Adrenal gland (tissue), 12 donors: Measurements from ENCODE around the gene CBX7. TPM values are rescaled to one million over a fixed set of nuclear protein-coding genes. Genes with fewer than 3 reads are reported as not detected.
A peak's percentile ranks its signal among the peaks of the same experiment; 100 is the strongest.
"Not testable (repeated sequence)": the region's sequence is repeated elsewhere in the genome, so short reads cannot be mapped to it uniquely, and the experiment has no call there.

Source experiments
- DNase-seq, 7 donors: peaks; one replicate each; pipeline ENCODE4 v3.0.0-alpha.2; 2019 to 2020
- H3K27ac ChIP-seq, 5 donors: fragments of 200-600 bp; sonication (generic) in 4 of 5; 1 replicate in 3 of 5; 2 replicates in 2 of 5; pipeline versions ENCODE4 v1.5.1 to v1.8.0; 2016 to 2020; ENCODE audit warnings: mild to moderate bottlenecking in 1 of 5
- H3K27me3 ChIP-seq: fragments of 200-600 bp; 2 replicates; pipeline ENCODE4 v1.8.0; 2021
- H3K36me3 ChIP-seq, 2 donors: fragments of 200-600 bp; replicated peaks in 1 of 2; 1 replicate in 1 of 2; 2 replicates in 1 of 2; pipeline versions ENCODE4 v1.5.1 to v1.8.0; 2018 to 2022
- H3K4me1 ChIP-seq, 2 donors: fragments of 200-600 bp; replicated peaks in 1 of 2; 1 replicate in 1 of 2; 2 replicates in 1 of 2; pipeline versions ENCODE4 v1.5.1 to v1.8.0; 2018 to 2021
- H3K4me3 ChIP-seq, 4 donors: fragments of 200-600 bp; sonication (generic) in 3 of 4; one replicate each; pipeline ENCODE4 v1.5.1; 2016 to 2018
- H3K9me3 ChIP-seq, 3 donors: fragments of 200-600 bp; sonication (generic) in 1 of 3; replicated peaks in 1 of 3; 1 replicate in 2 of 3; 2 replicates in 1 of 3; pipeline versions ENCODE4 v1.5.1 to v1.8.0; 2016 to 2021
- CTCF ChIP-seq, 6 experiments: fragments of 450-650 bp in 4 of 6; fragments of 200-600 bp in 2 of 6; sonication (generic) in 1 of 6; IDR thresholded peaks; 1 replicate in 5 of 6; 2 replicates in 1 of 6; pipeline versions ENCODE4 v1.5.1 to v1.8.0; 2016 to 2021; ENCODE audit warnings: antibody characterized with exemption in 6 of 6, mild to moderate bottlenecking in 2 of 6, moderate library complexity in 1 of 6
- POLR2A ChIP-seq, 2 donors: fragments of 450-650 bp; IDR thresholded peaks; one replicate each; pipeline ENCODE4 v1.6.1; 2017; ENCODE audit warnings: antibody characterized with exemption in 2 of 2, mild to moderate bottlenecking in 2 of 2, moderate library complexity in 1 of 2
- WGBS, 4 donors: extraction: QIAGEN DNeasy Blood & Tissue Kit in 2 of 4; methylation state at CpG; one replicate each; pipeline versions ENCODE4 v1.1.5 to v1.1.7; 2013 to 2017; 5-methylcytosine and 5-hydroxymethylcytosine counted together
- intact Hi-C, 2 donors: fragments of 100-400 bp; cut with DNase I; formaldehyde crosslinking; loops; one replicate each; pipeline versions ENCODE4 v1.14.1 to v1.15.0; 2022 to 2023
- polyA plus RNA-seq, 3 donors: library from polyadenylated mRNA; stranded (reverse); fragments of 200-250 nt in 2 of 3; fragments of 350-450 nt in 1 of 3; fragmentation: Illumina TruSeq in 1 of 3; extraction: RNeasy Lipid Tissue Mini Kit (QIAGEN cat#74804) in 1 of 3; gene quantifications; one replicate each; pipeline ENCODE4 v1.2.3, GENCODE V29; 2013 to 2014
- total RNA-seq, 9 donors: library from RNA; depleted of rRNA in 4 of 9; stranded (reverse); fragments of >200 nt in 4 of 9; fragments of 120-200 nt in 1 of 9; fragmentation: NEBNext Ultra II Directional in 1 of 9; extraction: Animal tissue kit (Norgen Biotek cat#: 25700) in 1 of 9; gene quantifications; one replicate each; pipeline versions ENCODE4 v1.1.0 to v1.2.4, GENCODE V29; 2013 to 2023
- donor health status: healthy with polysubstance abuse.
- donor health status: Bipolar disorder and iron deficiency.
- donor health status: DM: yes; HTN: yes; CAD: no.
- donor health status: DM: no; HTN: no; CAD: no.
- donor health status: DM: no; HTN: no; CAD: no.
- donor health status: DM: yes; HTN: yes; CAD: no.

CBX7 gene
- total and polyA plus RNA-seq, 12 donors = 2.7 to 89.2 (median 51.5) TPM

DNA sequence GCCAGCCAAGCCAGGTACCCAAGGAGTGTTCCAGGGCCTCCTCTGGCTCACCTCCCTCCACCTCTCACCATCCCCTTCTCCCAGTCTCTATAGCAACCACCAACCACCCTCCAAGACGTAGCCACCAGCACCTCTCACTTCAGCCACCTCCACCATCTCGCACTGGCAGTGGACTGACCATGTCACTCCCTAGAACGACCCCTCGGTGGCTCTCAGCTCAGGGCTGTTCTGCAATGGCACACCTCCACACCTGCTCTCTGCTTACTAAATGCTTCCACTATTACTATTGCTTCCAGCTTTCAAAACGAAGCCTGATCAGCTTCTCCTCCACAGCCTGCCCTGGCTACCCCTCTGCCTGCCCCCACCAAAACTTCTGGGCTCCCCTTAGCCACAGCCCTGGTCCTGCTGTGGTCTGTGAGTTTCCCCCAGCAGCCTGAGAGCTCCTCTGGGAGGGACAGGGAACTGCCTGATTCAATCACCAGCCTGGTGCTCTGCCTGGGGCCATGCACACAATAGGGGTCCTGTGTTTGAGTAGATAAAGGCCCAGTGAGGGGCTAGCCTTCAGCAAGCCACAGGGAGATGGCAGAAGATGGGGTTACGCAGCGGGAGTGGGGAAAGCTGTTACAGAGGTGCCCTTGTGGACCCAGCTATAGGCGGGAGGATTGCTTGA lies 17.5 kb upstream of the CBX7 start:
- DNase-seq = peak in 1 of 7 donors; percentile 49
- WGBS, 4 donors = 59 to 65% (median 60%) methylated on average over 8 of the region's 8 CpGs
- intact Hi-C loops = loop anchor here (2.0 to 10.0 kb wide), 3 partner anchors 143 to 355 kb away; partner anchors contain the start of gene ATF4 (in 1 of the 2)
- Histone ChIP-seq H3K36me3 (no peaks in the 10 kb centered on the region), H3K27me3 (no peaks in the 10 kb centered on the region), H3K27ac (no peak overlapping the region), H3K4me1 (peaks cover 10 to 24% of the 10 kb centered on the region in 2 donors), H3K4me3 (no peak overlapping the region), H3K9me3 (no peaks in the 10 kb centered on the region)
- TF ChIP-seq CTCF (IDR thresholded peaks at IDR 0.05) (no peak), POLR2A (IDR thresholded peaks at IDR 0.05) (no peak)

GRCh38 chr22:39166547-39166946 lies 14.1 kb upstream of the CBX7 start:
- DNase-seq = no peak
- WGBS, 4 donors = 79 to 92% (median 87%) methylated on average over 5 of the region's 5 CpGs
- H3K9me3 ChIP-seq = no peaks in the 10 kb centered on the region
- H3K4me3 ChIP-seq = no peak overlapping the region
- peaks cover 0 to 5% of the 10 kb centered on the region in 2 donors for H3K4me1 ChIP-seq
- intact Hi-C loops = no loop called here
- H3K36me3 ChIP-seq = no peaks in the 10 kb centered on the region
- TF ChIP-seq POLR2A (IDR thresholded peaks at IDR 0.05) (no peak), CTCF (IDR thresholded peaks at IDR 0.05) (no peak)
- H3K27ac ChIP-seq = no peak overlapping the region
- H3K27me3 ChIP-seq = no peaks in the 10 kb centered on the region

GRCh38 chr22:39156093-39156492 lies 3.6 kb upstream of the CBX7 start:
- peak in 1 of 7 donors; percentile 16 for DNase-seq
- H3K27ac ChIP-seq, H3K27me3 ChIP-seq, H3K36me3 ChIP-seq, H3K9me3 ChIP-seq, H3K4me3 ChIP-seq, intact Hi-C loops: not testable (repeated sequence)
- H3K4me1 ChIP-seq = peaks cover 8 to 22% of the 10 kb centered on the region in 2 donors
- WGBS, 4 donors = 86 to 88% (median 87%) methylated on average over 8 of the region's 8 CpGs

- WGBS, 4 donors = 86 to 88% (median 87%) methylated on average over 18 of the region's 18 CpGs
- Histone ChIP-seq H3K27me3 (no peaks in the 10 kb centered on the region), H3K4me1 (peaks cover 8 to 23% of the 10 kb centered on the region in 2 donors), H3K27ac (no peak overlapping the region), H3K9me3 (no peaks in the 10 kb centered on the region), H3K36me3 (no peaks in the 10 kb centered on the region), H3K4me3 (no peak overlapping the region)
- DNase-seq = peak in 2 of 7 donors; percentile 7 to 13
- intact Hi-C loops = no loop called here
- TF ChIP-seq CTCF (IDR thresholded peaks at IDR 0.05) (no peak), POLR2A (IDR thresholded peaks at IDR 0.05) (no peak)
Measured at GRCh38 chr22:39155421-39155820, 2.9 kb upstream of the CBX7 start.
